OCI-LY7 (cell line): ENCODE measurements around the gene THSD7A. TPM values are rescaled to one million over a fixed set of nuclear protein-coding genes. Genes with fewer than 3 reads are reported as not detected.

Experiments used
- BruUV-seq: library from RNA; stranded (reverse); fragments of 400-500 nt; replicated peaks from 2 replicates; lab custom pipeline; 2021; lab: Mats Ljungman, UMichigan
- CTCF ChIA-PET: fragments of 300-600 bp; sonication (Branson Sonifier 250); formaldehyde crosslinking; loops from one replicate; lab custom pipeline; 2022; ENCODE audit warnings: antibody characterized with exemption; ENCODE audit not compliant: unreplicated experiment; lab: Charles Lee
- POLR2A ChIA-PET: fragments of 300-600 bp; sonication (Branson Sonifier 250); formaldehyde crosslinking; loops from one replicate; lab custom pipeline; 2022; ENCODE audit warnings: antibody characterized with exemption; lab: Charles Lee
- DNase-seq: peaks from one replicate; pipeline ENCODE4 v3.0.0-alpha.2; 2015; ENCODE audit warnings: low spot score
- H2AFZ ChIP-seq: fragments of 200-600 bp; sonication (generic), shearing (Covaris generic); 2 replicates; pipeline ENCODE4 v1.6.1; 2014; ENCODE audit warnings: mild to moderate bottlenecking, antibody characterized with exemption, low read length, moderate library complexity
- H3K27ac ChIP-seq: fragments of 200-600 bp; sonication (generic); 2 replicates; pipeline ENCODE4 v1.5.1; 2014; ENCODE audit warnings: mixed run types, low read depth, mild to moderate bottlenecking, moderate library complexity, low read length, inconsistent platforms; ENCODE audit not compliant: poor library complexity, severe bottlenecking
- H3K36me3 ChIP-seq: fragments of 200-600 bp; sonication (generic); 2 replicates; pipeline ENCODE4 v1.6.1; 2014; ENCODE audit warnings: mild to moderate bottlenecking, antibody characterized with exemption, low read length, moderate library complexity, mixed read lengths; ENCODE audit not compliant: insufficient read depth
- H3K4me1 ChIP-seq: fragments of 200-600 bp; sonication (generic); 2 replicates; pipeline ENCODE4 v1.5.1; 2014; ENCODE audit warnings: mild to moderate bottlenecking, low read length; ENCODE audit not compliant: insufficient read depth, poor library complexity, severe bottlenecking
- H3K4me2 ChIP-seq: fragments of 200-600 bp; sonication (generic); 2 replicates; pipeline ENCODE4 v1.6.1; 2014; ENCODE audit warnings: mild to moderate bottlenecking, low read length
- H3K4me3 ChIP-seq: fragments of 200-600 bp; sonication (generic); 2 replicates; pipeline ENCODE4 v1.5.1; 2014; ENCODE audit warnings: mild to moderate bottlenecking, low read depth, low read length; ENCODE audit not compliant: poor library complexity, severe bottlenecking
- H3K79me2 ChIP-seq: fragments of 200-600 bp; sonication (generic); 2 replicates; pipeline ENCODE4 v1.6.1; 2016; ENCODE audit warnings: low read depth, mild to moderate bottlenecking, low read length, moderate library complexity, mixed read lengths; ENCODE audit not compliant: insufficient read depth
- H3K9me2 ChIP-seq: fragments of 200-600 bp; sonication (generic); 2 replicates; pipeline ENCODE4 v1.6.1; 2016; ENCODE audit warnings: mild to moderate bottlenecking, low read length, mixed read lengths; ENCODE audit not compliant: insufficient read depth
- H3K9me3 ChIP-seq: fragments of 200-600 bp; sonication (generic); 2 replicates; pipeline ENCODE4 v1.6.1; 2014; ENCODE audit warnings: mild to moderate bottlenecking, mixed run types, low read length, mixed read lengths
- H4K20me1 ChIP-seq: fragments of 200-600 bp; sonication (generic); 2 replicates; pipeline ENCODE4 v1.6.1; 2014; ENCODE audit warnings: mild to moderate bottlenecking, antibody characterized with exemption, low read length, moderate library complexity, mixed read lengths; ENCODE audit not compliant: insufficient read depth
- EZH2phosphoT487 ChIP-seq: fragments of 200-600 bp; sonication (generic); IDR thresholded peaks from 2 replicates; pipeline ENCODE4 v1.6.1; 2018; ENCODE audit warnings: low read depth, borderline replicate concordance, mild to moderate bottlenecking, mixed run types, antibody characterized with exemption, low read length, moderate library complexity, mixed read lengths
- intact Hi-C: fragments of 100-400 bp; cut with micrococcal nuclease; formaldehyde crosslinking; loops from one replicate; pipeline ENCODE4 v1.10.0; 2022; ENCODE audit not compliant: unreplicated experiment
- total RNA-seq, 2 experiments: library from RNA; depleted of rRNA in 1 of 2; stranded (reverse); fragments of >200 nt in 1 of 2; shearing (Covaris generic) in 1 of 2; gene quantifications; 2 replicates each; pipeline ENCODE4 v1.2.3, GENCODE V29; 2014 to 2022
- TF ChIP-seq, protein P1 (sequence below): fragments of 200-600 bp; sonication (generic); conservative IDR thresholded peaks from 2 replicates; pipeline ENCODE4 v1.5.1; 2014; ENCODE audit warnings: mild to moderate bottlenecking, antibody characterized with exemption, low read length, moderate library complexity, mixed read lengths

THSD7A gene
- total RNA-seq, 2 experiments from 2014 or later, result 0.13 TPM; not detected in 1

DNA sequence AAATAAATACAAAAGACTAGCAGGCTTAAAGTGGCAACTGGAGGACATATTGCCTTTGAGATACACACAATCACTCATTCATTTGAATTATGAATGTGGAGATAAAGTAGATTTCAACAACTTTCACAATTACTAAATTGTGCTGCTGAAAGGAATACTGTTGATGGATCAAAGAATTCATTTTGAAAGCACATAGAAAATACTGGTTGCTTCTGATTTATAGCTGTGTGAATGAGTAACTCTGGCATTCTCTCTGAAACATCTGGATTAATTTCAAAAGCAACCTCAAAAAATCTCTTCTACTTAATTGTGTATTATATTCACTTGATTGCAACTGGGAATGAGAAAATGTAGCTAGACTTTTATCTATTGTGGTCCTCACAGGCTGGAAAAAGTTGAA, 397.6 kb downstream of the THSD7A start:
- ChIA-PET CTCF (no interaction called here), POLR2A (no interaction called here)
- no peaks in the 10 kb centered on the region for H3K9me3 ChIP-seq
- H2AFZ ChIP-seq, result no peak overlapping the region
- H3K36me3 ChIP-seq, result no peaks in the 10 kb centered on the region
- intact Hi-C loops, result no loop called here
- no peaks in the 10 kb centered on the region for H3K79me2 ChIP-seq
- no peak for DNase-seq
- H3K27ac ChIP-seq, result no peak overlapping the region
- H4K20me1 ChIP-seq, result no peaks in the 10 kb centered on the region
- H3K4me2 ChIP-seq, result no peak overlapping the region
- no peaks in the 10 kb centered on the region for H3K4me1 ChIP-seq
- H3K4me3 ChIP-seq, result no peak overlapping the region
- TF ChIP-seq, protein P1, sequence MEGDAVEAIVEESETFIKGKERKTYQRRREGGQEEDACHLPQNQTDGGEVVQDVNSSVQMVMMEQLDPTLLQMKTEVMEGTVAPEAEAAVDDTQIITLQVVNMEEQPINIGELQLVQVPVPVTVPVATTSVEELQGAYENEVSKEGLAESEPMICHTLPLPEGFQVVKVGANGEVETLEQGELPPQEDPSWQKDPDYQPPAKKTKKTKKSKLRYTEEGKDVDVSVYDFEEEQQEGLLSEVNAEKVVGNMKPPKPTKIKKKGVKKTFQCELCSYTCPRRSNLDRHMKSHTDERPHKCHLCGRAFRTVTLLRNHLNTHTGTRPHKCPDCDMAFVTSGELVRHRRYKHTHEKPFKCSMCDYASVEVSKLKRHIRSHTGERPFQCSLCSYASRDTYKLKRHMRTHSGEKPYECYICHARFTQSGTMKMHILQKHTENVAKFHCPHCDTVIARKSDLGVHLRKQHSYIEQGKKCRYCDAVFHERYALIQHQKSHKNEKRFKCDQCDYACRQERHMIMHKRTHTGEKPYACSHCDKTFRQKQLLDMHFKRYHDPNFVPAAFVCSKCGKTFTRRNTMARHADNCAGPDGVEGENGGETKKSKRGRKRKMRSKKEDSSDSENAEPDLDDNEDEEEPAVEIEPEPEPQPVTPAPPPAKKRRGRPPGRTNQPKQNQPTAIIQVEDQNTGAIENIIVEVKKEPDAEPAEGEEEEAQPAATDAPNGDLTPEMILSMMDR, result no peak
- H3K9me2 ChIP-seq, result no peaks in the 10 kb centered on the region
- no TSS peak for BruUV-seq

- no peaks in the 10 kb centered on the region for H3K9me3 ChIP-seq
- ChIA-PET POLR2A (no interaction called here), CTCF (no interaction called here)
- no TSS peak for BruUV-seq
- no peaks in the 10 kb centered on the region for H4K20me1 ChIP-seq
- H3K9me2 ChIP-seq, result no peaks in the 10 kb centered on the region
- intact Hi-C loops, result no loop called here
- H3K27ac ChIP-seq, result no peak overlapping the region
- no peaks in the 10 kb centered on the region for H3K36me3 ChIP-seq
- H3K4me2 ChIP-seq, result no peak overlapping the region
- H2AFZ ChIP-seq, result no peak overlapping the region
- TF ChIP-seq, protein P1, result no peak
- TF ChIP-seq EZH2phosphoT487, result no peak
- DNase-seq, result no peak
- no peaks in the 10 kb centered on the region for H3K79me2 ChIP-seq
- no peak overlapping the region for H3K4me3 ChIP-seq
- no peaks in the 10 kb centered on the region for H3K4me1 ChIP-seq
Observed at GRCh38 chr7:11430841-11431240, 401.2 kb downstream of the THSD7A start.

- POLR2A ChIA-PET, result no interaction called here
- intact Hi-C loops, result no loop called here
- H3K79me2 ChIP-seq, result no peaks in the 10 kb centered on the region
- H3K36me3 ChIP-seq, result no peaks in the 10 kb centered on the region
- no TSS peak for BruUV-seq
- no peak overlapping the region for H3K27ac ChIP-seq
- H3K4me3 ChIP-seq, result no peak overlapping the region
- H3K9me2 ChIP-seq, result no peaks in the 10 kb centered on the region
- TF ChIP-seq, protein P1, result no peak
- no peak for TF ChIP-seq EZH2phosphoT487
- no peak overlapping the region for H2AFZ ChIP-seq
- H3K4me2 ChIP-seq, result no peak overlapping the region
- H3K9me3 ChIP-seq, result no peaks in the 10 kb centered on the region
- H4K20me1 ChIP-seq, result no peaks in the 10 kb centered on the region
- no peak for DNase-seq
- CTCF ChIA-PET, result no interaction called here
- H3K4me1 ChIP-seq, result no peaks in the 10 kb centered on the region
Observed at GRCh38 chr7:11430112-11430511, 401.9 kb downstream of the THSD7A start.
